Trophoblast cell (in vitro differentiated cells and primary cell): ENCODE results near the gene IFNK. TPM values are rescaled to one million over a fixed set of nuclear protein-coding genes. Genes with fewer than 3 reads are reported as not detected.

Experiments
- DNase-seq, 2 donors: peaks; one replicate each; pipeline ENCODE4 v3.0.0-alpha.2; 2016
- H2AFZ ChIP-seq: 2 replicates; pipeline ENCODE4 v1.6.1; 2013; ENCODE audit warnings: low read length, moderate library complexity, mild to moderate bottlenecking; ENCODE audit not compliant: insufficient read depth, poor library complexity
- H2AK5ac ChIP-seq: 2 replicates; pipeline ENCODE4 v1.6.1; 2013; ENCODE audit warnings: mild to moderate bottlenecking, low read length
- H2BK120ac ChIP-seq: 2 replicates; pipeline ENCODE4 v1.6.1; 2013; ENCODE audit warnings: low read length, mild to moderate bottlenecking, moderate library complexity; ENCODE audit not compliant: insufficient read depth, poor library complexity
- H2BK12ac ChIP-seq: 2 replicates; pipeline ENCODE4 v1.6.1; 2013; ENCODE audit warnings: mild to moderate bottlenecking, low read length, moderate library complexity
- H2BK5ac ChIP-seq: 2 replicates; pipeline ENCODE4 v1.6.1; 2013; ENCODE audit warnings: low read length, low read depth, moderate library complexity, mild to moderate bottlenecking; ENCODE audit not compliant: poor library complexity
- H3K14ac ChIP-seq: 2 replicates; pipeline ENCODE4 v1.6.1; 2013; ENCODE audit warnings: mild to moderate bottlenecking, low read length
- H3K18ac ChIP-seq: 2 replicates; pipeline ENCODE4 v1.6.1; 2013; ENCODE audit warnings: mild to moderate bottlenecking, low read length
- H3K23ac ChIP-seq: 2 replicates; pipeline ENCODE4 v1.6.1; 2013; ENCODE audit warnings: low read length
- H3K27ac ChIP-seq: 2 replicates; pipeline ENCODE4 v1.5.1; 2013; ENCODE audit warnings: low read depth, mild to moderate bottlenecking, inconsistent platforms, low read length, moderate library complexity
- H3K27me3 ChIP-seq: 2 replicates; pipeline ENCODE4 v1.6.1; 2013; ENCODE audit warnings: inconsistent platforms, mild to moderate bottlenecking, low read length, moderate library complexity; ENCODE audit not compliant: insufficient read depth
- H3K36me3 ChIP-seq, 2 experiments: 1 replicate in 1 of 2; 2 replicates in 1 of 2; pipeline ENCODE4 v1.6.1; 2013; ENCODE audit warnings: low read length in 2 of 2, mild to moderate bottlenecking in 2 of 2, moderate library complexity in 1 of 2; ENCODE audit not compliant: insufficient read depth in 2 of 2, control insufficient read depth in 1 of 2
- H3K4ac ChIP-seq: 2 replicates; pipeline ENCODE4 v1.6.1; 2013; ENCODE audit warnings: low read depth, mild to moderate bottlenecking, low read length, moderate library complexity
- H3K4me1 ChIP-seq, 2 experiments: 1 replicate in 1 of 2; 2 replicates in 1 of 2; pipeline ENCODE4 v1.6.1; 2013; ENCODE audit warnings: low read length in 2 of 2, mild to moderate bottlenecking in 2 of 2, moderate library complexity in 1 of 2; ENCODE audit not compliant: insufficient read depth in 2 of 2, control insufficient read depth in 1 of 2
- H3K4me2 ChIP-seq: 2 replicates; pipeline ENCODE4 v1.6.1; 2013; ENCODE audit warnings: inconsistent platforms, mild to moderate bottlenecking, low read length, moderate library complexity
- H3K4me3 ChIP-seq: 2 replicates; pipeline ENCODE4 v1.5.1; 2013; ENCODE audit warnings: mild to moderate bottlenecking, low read depth, low read length, inconsistent platforms
- H3K79me1 ChIP-seq: one replicate; pipeline ENCODE4 v1.6.1; 2013; ENCODE audit warnings: low read length
- H3K79me2 ChIP-seq: 2 replicates; pipeline ENCODE4 v1.6.1; 2013; ENCODE audit warnings: low read length, mild to moderate bottlenecking; ENCODE audit not compliant: control insufficient read depth, insufficient read depth, poor library complexity
- H3K9ac ChIP-seq: 2 replicates; pipeline ENCODE4 v1.6.1; 2013; ENCODE audit warnings: mild to moderate bottlenecking, low read length
- H3K9me3 ChIP-seq: 2 replicates; pipeline ENCODE4 v1.6.1; 2013; ENCODE audit warnings: low read depth, mild to moderate bottlenecking, control low read depth, inconsistent platforms, low read length; ENCODE audit not compliant: insufficient read depth
- H4K12ac ChIP-seq: 2 replicates; pipeline ENCODE4 v1.6.1; 2013; ENCODE audit warnings: low read depth, mild to moderate bottlenecking, low read length, moderate library complexity
- H4K8ac ChIP-seq: 2 replicates; pipeline ENCODE4 v1.6.1; 2013; ENCODE audit warnings: low read depth, mild to moderate bottlenecking, low read length, moderate library complexity
- H4K91ac ChIP-seq: one replicate; pipeline ENCODE4 v1.6.1; 2013; ENCODE audit warnings: low read depth, mild to moderate bottlenecking, low read length, moderate library complexity
- WGBS: extraction: QIAGEN DNeasy Blood & Tissue Kit; methylation state at CpG from one replicate; pipeline ENCODE4 v1.1.7; 2013; ENCODE audit warnings: missing lambda C conversion rate; ENCODE audit not compliant: insufficient read length, insufficient coverage; ENCODE audit errors: extremely low coverage; 5-methylcytosine and 5-hydroxymethylcytosine counted together
- polyA plus RNA-seq: library from polyadenylated mRNA; stranded (reverse); fragments of 200-250 nt; gene quantifications from 2 replicates; pipeline ENCODE4 v1.2.3, GENCODE V29; 2013

IFNK gene, protein sequence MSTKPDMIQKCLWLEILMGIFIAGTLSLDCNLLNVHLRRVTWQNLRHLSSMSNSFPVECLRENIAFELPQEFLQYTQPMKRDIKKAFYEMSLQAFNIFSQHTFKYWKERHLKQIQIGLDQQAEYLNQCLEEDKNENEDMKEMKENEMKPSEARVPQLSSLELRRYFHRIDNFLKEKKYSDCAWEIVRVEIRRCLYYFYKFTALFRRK
- not detected in 2 replicates for polyA plus RNA-seq

DNA sequence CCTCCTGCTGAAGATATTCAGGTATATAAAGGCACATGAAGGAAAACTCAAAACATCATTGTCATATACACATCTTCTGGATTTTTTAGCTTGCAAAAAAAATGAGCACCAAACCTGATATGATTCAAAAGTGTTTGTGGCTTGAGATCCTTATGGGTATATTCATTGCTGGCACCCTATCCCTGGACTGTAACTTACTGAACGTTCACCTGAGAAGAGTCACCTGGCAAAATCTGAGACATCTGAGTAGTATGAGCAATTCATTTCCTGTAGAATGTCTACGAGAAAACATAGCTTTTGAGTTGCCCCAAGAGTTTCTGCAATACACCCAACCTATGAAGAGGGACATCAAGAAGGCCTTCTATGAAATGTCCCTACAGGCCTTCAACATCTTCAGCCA, at the start of gene IFNK:
Gene IFNK (plus strand): TSS at position 55 of the 400 bp plus-strand sequence. CDS start 47 bp downstream, at position 102.
- Histone ChIP-seq H2BK12ac (no peak within 1 kb of the TSS), H3K9ac (no peak within 1 kb of the TSS), H2AK5ac (no peak within 1 kb of the TSS), H3K4me3 (no peak within 1 kb of the TSS), H3K4ac (peak within 1 kb of the TSS; percentile 74), H3K4me1 (peaks cover 5 to 17% of the 10 kb centered on the region in 2 experiments), H3K23ac (no peak within 1 kb of the TSS), H3K79me1 (peaks cover 15% of the 10 kb centered on the region), H3K18ac (no peak within 1 kb of the TSS), H3K27ac (no peak within 1 kb of the TSS), H3K79me2 (peaks cover 6% of the 10 kb centered on the region), H4K8ac (no peak within 1 kb of the TSS), H3K9me3 (no peaks in the 10 kb centered on the region), H3K36me3 (peaks cover 0 to 1% of the 10 kb centered on the region in 2 experiments), H2AFZ (no peak within 1 kb of the TSS), H3K27me3 (no peaks in the 10 kb centered on the region), H4K91ac (no peak within 1 kb of the TSS), H3K4me2 (no peak within 1 kb of the TSS), H4K12ac (no peak within 1 kb of the TSS), H3K14ac (no peak within 1 kb of the TSS), H2BK5ac (no peak within 1 kb of the TSS), H2BK120ac (no peak within 1 kb of the TSS)
- DNase-seq, result no peak
- no CpG with 5 or more reads among the region's 2 CpGs for WGBS

DNA sequence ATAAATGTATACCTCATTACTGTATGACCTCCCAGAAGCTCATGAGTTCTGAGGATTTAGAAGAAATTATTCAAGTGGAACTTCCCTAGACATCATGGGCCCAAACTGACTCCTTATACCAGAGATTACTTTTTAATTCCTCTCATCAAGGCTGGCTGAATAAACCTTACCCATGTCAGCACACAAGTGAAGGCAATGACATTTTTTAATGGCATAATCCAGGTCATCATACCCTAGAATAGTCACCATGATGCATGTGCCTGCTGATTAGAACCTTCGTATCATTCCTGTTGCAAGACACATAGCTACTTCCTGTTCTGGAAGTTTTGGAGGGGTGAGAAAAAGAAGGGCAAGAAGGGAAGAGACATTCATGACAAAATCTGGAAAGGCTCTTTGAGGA, 49.8 kb upstream of the IFNK start:
- no peak overlapping the region for H2AFZ ChIP-seq
- H3K4me2 ChIP-seq, result no peak overlapping the region
- no peaks in the 10 kb centered on the region for H3K79me2 ChIP-seq
- H2BK12ac ChIP-seq, result no peak overlapping the region
- H3K4me1 ChIP-seq, result peaks cover 3 to 16% of the 10 kb centered on the region in 2 experiments
- no peaks in the 10 kb centered on the region for H3K27me3 ChIP-seq
- no peak overlapping the region for H3K14ac ChIP-seq
- H2AK5ac ChIP-seq, result no peak overlapping the region
- no peak overlapping the region for H4K8ac ChIP-seq
- H2BK120ac ChIP-seq, result no peak overlapping the region
- H3K9ac ChIP-seq, result no peak overlapping the region
- H3K79me1 ChIP-seq, result peaks cover under 1% of the 10 kb centered on the region
- H4K12ac ChIP-seq, result no peak overlapping the region
- no peak overlapping the region for H2BK5ac ChIP-seq
- no peak overlapping the region for H4K91ac ChIP-seq
- H3K9me3 ChIP-seq, result no peaks in the 10 kb centered on the region
- H3K36me3 ChIP-seq, result peaks cover 0 to under 1% of the 10 kb centered on the region in 2 experiments
- H3K4ac ChIP-seq, result no peak overlapping the region
- DNase-seq, result no peak
- H3K27ac ChIP-seq, result no peak overlapping the region
- H3K23ac ChIP-seq, result no peak overlapping the region
- no peak overlapping the region for H3K4me3 ChIP-seq
- WGBS, result no CpG with 5 or more reads among the region's 1 CpG
- H3K18ac ChIP-seq, result no peak overlapping the region

DNA sequence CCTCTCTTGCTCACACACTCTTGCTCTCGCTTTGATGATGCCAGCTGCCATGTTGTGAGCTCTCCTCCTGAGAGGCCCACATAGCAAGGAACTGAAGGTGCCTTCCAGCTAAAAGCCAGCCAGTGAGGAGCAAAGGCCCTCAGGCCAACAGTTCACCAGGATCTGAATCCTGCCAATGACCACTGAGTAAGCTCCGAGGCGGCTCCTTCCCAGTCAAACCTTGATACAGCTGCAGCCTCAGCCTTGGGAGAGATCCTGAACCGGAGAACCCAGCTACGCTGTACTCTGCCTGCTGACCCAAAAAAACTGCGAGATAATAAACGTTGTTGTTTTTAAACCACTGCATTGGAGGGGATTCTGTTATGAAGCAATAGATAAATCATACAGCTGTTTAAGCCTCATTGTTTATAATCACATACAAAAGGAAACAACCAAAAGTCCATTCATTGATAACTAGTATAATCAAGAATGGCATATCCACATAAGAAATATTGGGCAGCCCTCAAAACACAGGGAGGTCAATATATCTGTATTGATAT, 49.0 kb upstream of the IFNK start:
- no peak overlapping the region for H2AFZ ChIP-seq
- no peak overlapping the region for H3K27ac ChIP-seq
- peaks cover 3 to 11% of the 10 kb centered on the region in 2 experiments for H3K4me1 ChIP-seq
- no peaks in the 10 kb centered on the region for H3K79me1 ChIP-seq
- H3K9me3 ChIP-seq, result no peaks in the 10 kb centered on the region
- H4K91ac ChIP-seq, result no peak overlapping the region
- no CpG with 5 or more reads among the region's 7 CpGs for WGBS
- no peak overlapping the region for H3K4me2 ChIP-seq
- H2BK120ac ChIP-seq, result no peak overlapping the region
- no peak overlapping the region for H3K4me3 ChIP-seq
- no peak overlapping the region for H3K18ac ChIP-seq
- no peak overlapping the region for H4K8ac ChIP-seq
- H2AK5ac ChIP-seq, result no peak overlapping the region
- H3K79me2 ChIP-seq, result no peaks in the 10 kb centered on the region
- H3K14ac ChIP-seq, result no peak overlapping the region
- no peak overlapping the region for H3K23ac ChIP-seq
- no peak for DNase-seq
- no peak overlapping the region for H2BK12ac ChIP-seq
- no peak overlapping the region for H3K4ac ChIP-seq
- H3K9ac ChIP-seq, result no peak overlapping the region
- H2BK5ac ChIP-seq, result no peak overlapping the region
- no peak overlapping the region for H4K12ac ChIP-seq
- no peaks in the 10 kb centered on the region for H3K27me3 ChIP-seq
- H3K36me3 ChIP-seq, result no peaks in the 10 kb centered on the region

GRCh38 chr9:27476870-27477515, 47.1 kb upstream of the IFNK start:
- no peak overlapping the region for H3K9ac ChIP-seq
- H3K4ac ChIP-seq, result peak overlapping the region; percentile 28
- H3K4me2 ChIP-seq, result no peak overlapping the region
- H4K8ac ChIP-seq, result no peak overlapping the region
- DNase-seq, result no peak
- no peak overlapping the region for H4K91ac ChIP-seq
- no peaks in the 10 kb centered on the region for H3K79me2 ChIP-seq
- no peak overlapping the region for H3K23ac ChIP-seq
- no peak overlapping the region for H3K4me3 ChIP-seq
- H3K27ac ChIP-seq, result no peak overlapping the region
- H3K18ac ChIP-seq, result no peak overlapping the region
- peaks cover 0 to 7% of the 10 kb centered on the region in 2 experiments for H3K4me1 ChIP-seq
- no peaks in the 10 kb centered on the region for H3K79me1 ChIP-seq
- no peak overlapping the region for H2AFZ ChIP-seq
- H3K14ac ChIP-seq, result no peak overlapping the region
- no peaks in the 10 kb centered on the region for H3K9me3 ChIP-seq
- H2BK5ac ChIP-seq, result no peak overlapping the region
- no peak overlapping the region for H2AK5ac ChIP-seq
- no peak overlapping the region for H2BK12ac ChIP-seq
- no peaks in the 10 kb centered on the region for H3K27me3 ChIP-seq
- H4K12ac ChIP-seq, result no peak overlapping the region
- H2BK120ac ChIP-seq, result no peak overlapping the region
- H3K36me3 ChIP-seq, result no peaks in the 10 kb centered on the region
- WGBS, result no CpG with 5 or more reads among the region's 6 CpGs
